Peyer's patch (tissue), 4 donors: Measurements from ENCODE around the gene ABCC8.
"Not testable (repeated sequence)": the region's sequence is repeated elsewhere in the genome, so short reads cannot be mapped to it uniquely, and the experiment has no call there.

Experiments
- POLR2A ChIP-seq, 2 donors: fragments of 450-650 bp; IDR thresholded peaks; one replicate each; pipeline ENCODE4 v1.5.1; 2017; ENCODE audit warnings: antibody characterized with exemption in 2 of 2, mild to moderate bottlenecking in 2 of 2, moderate library complexity in 2 of 2
- TF ChIP-seq, protein P1 (sequence below), 6 experiments: fragments of 450-650 bp in 4 of 6; fragments of 200-600 bp in 2 of 6; sonication (generic) in 1 of 6; IDR thresholded peaks; one replicate each; pipeline ENCODE4 v1.5.1; 2017 to 2019; ENCODE audit warnings: antibody characterized with exemption in 6 of 6, mild to moderate bottlenecking in 3 of 6, moderate library complexity in 1 of 6

DNA sequence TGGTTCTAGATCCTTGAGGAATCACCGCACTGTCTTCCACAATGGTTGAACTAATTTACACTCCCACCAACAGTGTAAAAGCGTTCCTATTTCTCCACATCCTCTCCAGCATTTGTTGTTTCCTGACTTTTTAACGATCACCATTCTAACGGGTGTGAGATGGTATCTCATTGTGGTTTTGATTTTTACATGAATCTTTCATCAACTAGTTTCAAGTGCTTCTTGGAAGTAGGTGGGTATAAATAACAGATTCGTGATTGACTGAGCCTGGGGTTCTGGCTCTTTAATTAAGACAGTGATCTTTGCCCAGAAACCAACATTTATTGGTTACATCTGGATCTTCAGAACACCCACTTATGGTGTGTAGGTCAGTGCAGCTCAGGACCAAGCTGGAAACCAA, 50.4 kb downstream of the ABCC8 start:
- TF ChIP-seq, protein P1, sequence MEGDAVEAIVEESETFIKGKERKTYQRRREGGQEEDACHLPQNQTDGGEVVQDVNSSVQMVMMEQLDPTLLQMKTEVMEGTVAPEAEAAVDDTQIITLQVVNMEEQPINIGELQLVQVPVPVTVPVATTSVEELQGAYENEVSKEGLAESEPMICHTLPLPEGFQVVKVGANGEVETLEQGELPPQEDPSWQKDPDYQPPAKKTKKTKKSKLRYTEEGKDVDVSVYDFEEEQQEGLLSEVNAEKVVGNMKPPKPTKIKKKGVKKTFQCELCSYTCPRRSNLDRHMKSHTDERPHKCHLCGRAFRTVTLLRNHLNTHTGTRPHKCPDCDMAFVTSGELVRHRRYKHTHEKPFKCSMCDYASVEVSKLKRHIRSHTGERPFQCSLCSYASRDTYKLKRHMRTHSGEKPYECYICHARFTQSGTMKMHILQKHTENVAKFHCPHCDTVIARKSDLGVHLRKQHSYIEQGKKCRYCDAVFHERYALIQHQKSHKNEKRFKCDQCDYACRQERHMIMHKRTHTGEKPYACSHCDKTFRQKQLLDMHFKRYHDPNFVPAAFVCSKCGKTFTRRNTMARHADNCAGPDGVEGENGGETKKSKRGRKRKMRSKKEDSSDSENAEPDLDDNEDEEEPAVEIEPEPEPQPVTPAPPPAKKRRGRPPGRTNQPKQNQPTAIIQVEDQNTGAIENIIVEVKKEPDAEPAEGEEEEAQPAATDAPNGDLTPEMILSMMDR (IDR thresholded peaks at IDR 0.05) = not testable (repeated sequence)
- TF ChIP-seq POLR2A (IDR thresholded peaks at IDR 0.05) = not testable (repeated sequence)
